HepG2 (cell line): ENCODE results near the gene PEAR1. TPM values are rescaled to one million over a fixed set of nuclear protein-coding genes. Genes with fewer than 3 reads are reported as not detected.

Source experiments
- ATAC-seq: fragments of 200-7000 bp; cut with Tn5 transposase; 3 replicates; pipeline ENCODE4 v1.9.1; 2020; ENCODE audit warnings: mild to moderate bottlenecking, moderate library complexity
- BruUV-seq: library from RNA; stranded (reverse); fragments of 400-500 nt; replicated peaks from 2 replicates; lab custom pipeline; 2021; lab: Mats Ljungman, UMichigan
- CTCF ChIA-PET: fragments of 300-600 bp; formaldehyde crosslinking; extraction: SDS; loops from one replicate; lab custom pipeline; 2021; ENCODE audit warnings: low total read pairs, inconsistent platforms, low intra/inter-chr PET ratio; lab: Yijun Ruan, JAX
- POLR2A ChIA-PET: fragments of 350-600 bp; sonication (Branson Sonifier 250); formaldehyde crosslinking; loops from one replicate; lab custom pipeline; 2020; ENCODE audit warnings: antibody characterized with exemption, inconsistent platforms; lab: Yijun Ruan, JAX
- DNase-seq: peaks from one replicate; pipeline ENCODE4 v3.0.0-alpha.2; 2015; ENCODE audit warnings: low spot score
- FAIRE-seq: peaks from 3 replicates; lab custom pipeline; 2011; peaks lifted over from hg19 to GRCh38; lab: Jason Lieb, UNC
- H2AFZ ChIP-seq: one replicate; pipeline ENCODE4 v1.6.1; 2011; ENCODE audit warnings: low read length, inconsistent platforms
- H3K27ac ChIP-seq: fragments of 300-600 bp; 3 replicates; pipeline ENCODE4 v1.8.0; 2011; ENCODE audit warnings: mixed run types, mild to moderate bottlenecking, mixed read lengths, low read length, inconsistent platforms; ENCODE audit not compliant: insufficient read depth; ENCODE audit errors: extremely low read length
- H3K27me3 ChIP-seq, 2 experiments: fragments of 200-600 bp in 1 of 2; 2 replicates in 1 of 2; 3 replicates in 1 of 2; pipeline versions ENCODE4 v1.6.0 to v1.8.0; 2011; ENCODE audit warnings: low read length in 2 of 2, mild to moderate bottlenecking in 2 of 2, moderate library complexity in 2 of 2, inconsistent platforms in 1 of 2; ENCODE audit not compliant: insufficient read depth in 2 of 2, control insufficient read depth in 1 of 2
- H3K36me3 ChIP-seq, 2 experiments: fragments of 200-600 bp in 1 of 2; replicated peaks in 1 of 2; 2 replicates in 1 of 2; 3 replicates in 1 of 2; pipeline versions ENCODE4 v1.5.1 to v1.8.0; 2011; ENCODE audit warnings: low read length in 2 of 2, inconsistent platforms in 1 of 2; ENCODE audit not compliant: insufficient read depth in 2 of 2, control insufficient read depth in 1 of 2
- H3K4me1 ChIP-seq: 2 replicates; pipeline ENCODE4 v1.5.1; 2012; ENCODE audit warnings: low read length, inconsistent platforms; ENCODE audit not compliant: insufficient read depth
- H3K4me2 ChIP-seq: 2 replicates; pipeline ENCODE4 v1.6.0; 2011; ENCODE audit warnings: low read depth, low read length, inconsistent platforms
- H3K4me3 ChIP-seq, 3 experiments: fragments of 200-600 bp in 1 of 3; sonication (generic), shearing (Covaris generic) in 1 of 3; replicated peaks in 1 of 3; 2 replicates each; pipeline ENCODE4 v1.5.1; 2011 to 2016; ENCODE audit warnings: low read length in 3 of 3, inconsistent platforms in 2 of 3, low read depth in 2 of 3, mild to moderate bottlenecking in 2 of 3, control low read depth in 1 of 3, mixed read lengths in 1 of 3; ENCODE audit not compliant: insufficient read depth in 1 of 3
- H3K79me2 ChIP-seq: one replicate; pipeline ENCODE4 v1.6.1; 2011; ENCODE audit warnings: low read length, inconsistent platforms; ENCODE audit not compliant: insufficient read depth
- H3K9ac ChIP-seq: 2 replicates; pipeline ENCODE4 v1.6.0; 2011; ENCODE audit warnings: mild to moderate bottlenecking, low read depth, low read length, inconsistent platforms; ENCODE audit not compliant: insufficient read depth
- H3K9me3 ChIP-seq: 2 replicates; pipeline ENCODE4 v1.5.1; 2012; ENCODE audit warnings: mild to moderate bottlenecking, low read length
- H4K20me1 ChIP-seq: 2 replicates; pipeline ENCODE4 v1.6.0; 2011; ENCODE audit warnings: inconsistent platforms, mild to moderate bottlenecking, low read length, moderate library complexity; ENCODE audit not compliant: insufficient read depth
- ARID5B ChIP-seq: IDR thresholded peaks from 2 replicates; pipeline ENCODE4 v1.4.0; 2020; ENCODE audit warnings: mild to moderate bottlenecking, missing genetic modification reagents
- ATF1 ChIP-seq: IDR thresholded peaks from 2 replicates; pipeline ENCODE4 v1.6.1; 2016; ENCODE audit warnings: mild to moderate bottlenecking, control low read depth
- CSRNP2 ChIP-seq: sonication (generic); formaldehyde crosslinking; conservative IDR thresholded peaks from 2 replicates; pipeline ENCODE4 v1.8.0; 2022; ENCODE audit warnings: low read depth, missing genetic modification reagents
- DBP ChIP-seq: sonication (generic); formaldehyde crosslinking; IDR thresholded peaks from 2 replicates; pipeline ENCODE4 v1.4.0; 2020; ENCODE audit warnings: missing genetic modification reagents; ENCODE audit errors: not compliant biosample characterization
- HOXA5 ChIP-seq: sonication (generic); formaldehyde crosslinking; IDR thresholded peaks from 2 replicates; pipeline ENCODE4 v1.4.0; 2020; ENCODE audit warnings: missing genetic modification reagents
- KLF9 ChIP-seq: IDR thresholded peaks from 2 replicates; pipeline ENCODE4 v1.6.1; 2016; ENCODE audit warnings: low read depth
- ZBTB4 ChIP-seq: sonication (generic); formaldehyde crosslinking; IDR thresholded peaks from 2 replicates; pipeline ENCODE4 v1.4.0; 2020; ENCODE audit warnings: missing genetic modification reagents, mild to moderate bottlenecking, borderline replicate concordance
- ZNF276 ChIP-seq: sonication (generic); formaldehyde crosslinking; IDR thresholded peaks from 2 replicates; pipeline ENCODE4 v1.4.0; 2020; ENCODE audit warnings: mild to moderate bottlenecking, low read depth, missing genetic modification reagents
- ZNF598 ChIP-seq: sonication (generic); formaldehyde crosslinking; IDR thresholded peaks from 2 replicates; pipeline ENCODE4 v1.5.1; 2020; ENCODE audit warnings: mild to moderate bottlenecking, missing genetic modification reagents, borderline replicate concordance
- ZNF713 ChIP-seq: sonication (generic); formaldehyde crosslinking; IDR thresholded peaks from 2 replicates; pipeline ENCODE4 v1.4.0; 2020; ENCODE audit warnings: mild to moderate bottlenecking, missing genetic modification reagents
- WGBS: methylation state at CpG from one replicate; pipeline ENCODE4 v1.1.6; 2017; ENCODE audit warnings: low lambda C conversion rate; 5-methylcytosine and 5-hydroxymethylcytosine counted together
- in situ Hi-C: cut with HindIII; loops from 2 replicates; pipeline ENCODE4 v1.10.0; 2017; ENCODE audit warnings: low pct_unique_long_range_greater_than_20kb; ENCODE audit not compliant: extremely low pct_ligation_motif_present
- intact Hi-C: fragments of 100-400 bp; cut with micrococcal nuclease; formaldehyde crosslinking; loops from one replicate; pipeline ENCODE4 v1.10.0; 2022; ENCODE audit not compliant: unreplicated experiment
- polyA plus RNA-seq, 8 experiments: library from polyadenylated mRNA; depleted of rRNA in 3 of 8; stranded (reverse) in 7 of 8; unstranded in 1 of 8; fragments of >200 nt; fragmentation: Illumina TruSeq in 4 of 8; extraction: Trizol in 4 of 8; gene quantifications; 2 replicates each; pipeline versions ENCODE4 v1.2.1 to v1.2.3, GENCODE V29; 2011 to 2016; ENCODE audit warnings: low read depth in 4 of 8, missing spikeins in 1 of 8, mixed read lengths in 1 of 8; ENCODE audit not compliant: insufficient read depth in 1 of 8
- total RNA-seq, 5 experiments: library from RNA; depleted of rRNA; stranded (reverse); fragments of >200 nt; fragmentation: Illumina TruSeq; extraction: Trizol; gene quantifications; 2 replicates each; pipeline ENCODE4 v1.2.3, GENCODE V29; 2016; ENCODE audit warnings: low read depth in 1 of 5

PEAR1 gene
- total and polyA plus RNA-seq, 2 of the 13 experiments (the other 11 are each of a cell fraction or from before 2014, with no cell fraction given): 0.27 to 0.41 TPM

- TF ChIP-seq ZBTB4 (CRISPR knock-in tag): no peak
- TF ChIP-seq KLF9: no peak
- no peak for TF ChIP-seq ZNF713
- TF ChIP-seq CSRNP2: no peak
- no peak for TF ChIP-seq DBP (CRISPR knock-in tag)
Observed at GRCh38 chr1:156844638-156845037, 48.9 kb upstream of the PEAR1 start (continued).

GRCh38 chr1:156845055-156845952 lies 48.2 kb upstream of the PEAR1 start:
- H3K4me2 ChIP-seq: no peak overlapping the region
- H3K36me3 ChIP-seq: no peaks in the 10 kb centered on the region
- no peaks in the 10 kb centered on the region for H3K4me1 ChIP-seq
- no peak overlapping the region for H3K27ac ChIP-seq
- no peaks in the 10 kb centered on the region for H4K20me1 ChIP-seq
- no peak for ATAC-seq
- 82% methylated on average over 28 of the region's 69 CpGs for WGBS
- H3K27me3 ChIP-seq: peaks cover 5 to 53% of the 10 kb centered on the region in 2 experiments; a peak in 3 of 5 replicates
- H3K79me2 ChIP-seq: no peaks in the 10 kb centered on the region
- H2AFZ ChIP-seq: no peak overlapping the region
- no peak for FAIRE-seq
- no peak overlapping the region for H3K9ac ChIP-seq
- ChIA-PET POLR2A (no interaction called here), CTCF (no interaction called here)
- H3K9me3 ChIP-seq: no peaks in the 10 kb centered on the region
- intact Hi-C loops: no loop called here
- DNase-seq: no peak
- in situ Hi-C loops: no loop called here
- no peak overlapping the region for H3K4me3 ChIP-seq
- BruUV-seq: no TSS peak
- no peak for TF ChIP-seq HOXA5
- no peak for TF ChIP-seq ZNF276 (CRISPR knock-in tag)
- no peak for TF ChIP-seq ATF1 (CRISPR knock-in tag)
- TF ChIP-seq ARID5B (CRISPR knock-in tag): no peak
- TF ChIP-seq ZNF598 (CRISPR knock-in tag): no peak
